C4-2B (cell line): ENCODE data around the gene TTC28.
"Not testable (repeated sequence)": the region's sequence is repeated elsewhere in the genome, so short reads cannot be mapped to it uniquely, and the experiment has no call there.

Experiments
- H3K27ac ChIP-seq: fragments of 450-650 bp; 2 replicates; pipeline ENCODE4 v1.5.1; 2017
- CTCF ChIP-seq: fragments of 450-650 bp; conservative IDR thresholded peaks from 2 replicates; pipeline ENCODE4 v1.5.1; 2017; ENCODE audit warnings: mild to moderate bottlenecking
- ZFX ChIP-seq: fragments of 450-650 bp; IDR thresholded peaks from 2 replicates; pipeline ENCODE4 v1.6.1; 2017

The TTC28 gene

DNA sequence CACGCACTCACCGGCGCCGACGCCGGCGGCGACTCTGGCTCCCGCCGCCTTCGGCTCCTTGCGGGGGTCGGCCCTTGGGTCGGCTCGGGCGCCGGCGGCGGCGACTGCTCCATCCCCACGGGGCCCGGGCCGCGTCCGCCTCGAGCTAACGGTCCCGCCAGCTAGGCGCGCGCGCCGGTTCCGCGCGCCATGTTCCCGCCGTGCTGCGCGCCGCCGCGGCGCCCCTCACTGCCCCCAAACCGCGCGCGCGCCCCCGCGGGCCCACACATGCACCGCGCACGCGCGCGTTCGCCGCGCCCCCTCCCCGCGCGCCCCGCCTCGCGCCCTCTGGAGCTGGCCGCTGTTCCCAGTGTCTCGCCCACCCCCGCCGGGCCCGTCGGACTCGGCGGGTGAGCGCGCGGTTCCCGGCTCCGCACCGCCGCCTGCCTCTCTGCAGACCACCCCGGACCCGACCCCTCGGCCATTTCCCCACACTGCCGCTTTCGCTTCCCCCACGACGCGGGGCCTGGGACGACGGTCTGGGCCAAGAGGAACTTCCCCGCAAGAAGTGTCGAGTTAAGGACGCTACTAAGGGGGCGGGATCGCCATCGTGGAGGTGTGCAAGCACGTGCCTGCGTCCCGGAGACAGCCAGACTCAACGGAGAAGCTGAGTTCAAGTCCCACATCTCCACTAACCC lies at the start of gene TTC28:
TTC28 (minus strand) TSS at position 230 of the 677 bp plus-strand sequence; CDS start at position 113, 117 bp downstream.
- not testable (repeated sequence) for H3K27ac ChIP-seq

- TF ChIP-seq CTCF (no peak), ZFX (no peak)
- H3K27ac ChIP-seq = no peak overlapping the region
Observed at GRCh38 chr22:28728621-28729313, 49.1 kb upstream of the TTC28 start.

GRCh38 chr22:28728002-28728401 lies 48.4 kb upstream of the TTC28 start:
- TF ChIP-seq ZFX = no peak
- TF ChIP-seq CTCF = no peak
- H3K27ac ChIP-seq = no peak overlapping the region

GRCh38 chr22:28718044-28718443 lies 38.4 kb upstream of the TTC28 start:
- no peak overlapping the region for H3K27ac ChIP-seq
- TF ChIP-seq CTCF (no peak), ZFX (no peak)

DNA sequence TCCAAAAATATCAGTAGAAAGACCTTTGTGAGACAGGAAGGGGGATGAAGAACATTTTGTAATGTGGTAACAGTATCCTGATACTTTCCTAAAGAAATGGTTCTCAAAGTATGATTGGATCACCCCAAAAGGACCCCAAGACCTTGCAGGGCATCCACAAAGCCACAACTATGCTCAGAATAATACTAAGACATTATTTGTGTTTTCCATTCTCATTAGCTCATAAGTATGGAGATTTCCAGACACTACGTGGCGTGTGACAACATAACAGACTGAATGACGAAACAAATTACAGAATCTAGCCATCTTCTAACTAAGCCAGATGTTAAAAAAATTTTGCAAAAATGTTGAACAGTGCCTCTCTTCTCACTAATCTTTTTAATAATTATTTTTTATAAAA lies 37.0 kb upstream of the TTC28 start:
- TF ChIP-seq ZFX = no peak
- no peak for TF ChIP-seq CTCF
- H3K27ac ChIP-seq = no peak overlapping the region

GRCh38 chr22:28715611-28716010 lies 36.0 kb upstream of the TTC28 start:
- H3K27ac ChIP-seq = no peak overlapping the region
- no peak for TF ChIP-seq ZFX
- TF ChIP-seq CTCF = no peak

- TF ChIP-seq ZFX = no peak
- TF ChIP-seq CTCF = no peak
- no peak overlapping the region for H3K27ac ChIP-seq
Observed at GRCh38 chr22:28714043-28714628, 34.5 kb upstream of the TTC28 start.
